ENCODE data around the gene RFX3.

RFX3 gene

GRCh38 chr9:3343671-3344070 lies 182.1 kb downstream of the RFX3 start:
- no peak overlapping the region for H3K4me3 ChIP-seq (ENCODE audit: low read length)
- TF ChIP-seq CTCF (conservative IDR thresholded peaks at IDR 0.05; ENCODE audit: low read length) = no peak
- no peak for DNase-seq (ENCODE audit: low read depth)

GRCh38 chr9:3342159-3342777 lies 183.5 kb downstream of the RFX3 start:
- DNase-seq (ENCODE audit: low read depth) = peak; percentile 21
- no peak for TF ChIP-seq CTCF (conservative IDR thresholded peaks at IDR 0.05; ENCODE audit: low read length)
- no peak overlapping the region for H3K4me3 ChIP-seq (ENCODE audit: low read length)

GRCh38 chr9:3337515-3338225 lies 188.1 kb downstream of the RFX3 start:
- TF ChIP-seq CTCF (conservative IDR thresholded peaks at IDR 0.05; ENCODE audit: low read length) = no peak
- DNase-seq (ENCODE audit: low read depth) = peak; percentile 62
- no peak overlapping the region for H3K4me3 ChIP-seq (ENCODE audit: low read length)

- no peak for TF ChIP-seq CTCF (conservative IDR thresholded peaks at IDR 0.05; ENCODE audit: low read length)
- no peak overlapping the region for H3K4me3 ChIP-seq (ENCODE audit: low read length)
- no peak for DNase-seq (ENCODE audit: low read depth)
Measured at GRCh38 chr9:3336951-3337350, 188.8 kb downstream of the RFX3 start.

- DNase-seq (ENCODE audit: low read depth) = peak; percentile 44
- no peak overlapping the region for H3K4me3 ChIP-seq (ENCODE audit: low read length)
Measured at GRCh38 chr9:3332802-3333201, 193.0 kb downstream of the RFX3 start.

GRCh38 chr9:3331801-3332200 lies 194.0 kb downstream of the RFX3 start:
- H3K4me3 ChIP-seq (ENCODE audit: low read length) = no peak overlapping the region
- peak; percentile 9; the same call in 1 of the 2 replicates for TF ChIP-seq CTCF (conservative IDR thresholded peaks at IDR 0.05; ENCODE audit: low read length)
- no peak for DNase-seq (ENCODE audit: low read depth)

More at GRCh38 chr9:3332802-3333201, 193.0 kb downstream of the RFX3 start:
- TF ChIP-seq CTCF (conservative IDR thresholded peaks at IDR 0.05; ENCODE audit: low read length) = no peak
